Measurements from ENCODE around the gene UQCR10. TPM values are rescaled to one million over a fixed set of nuclear protein-coding genes. Genes with fewer than 3 reads are reported as not detected.

The UQCR10 gene
- total and polyA plus RNA-seq, 2 donors: 154 to 157 TPM

DNA sequence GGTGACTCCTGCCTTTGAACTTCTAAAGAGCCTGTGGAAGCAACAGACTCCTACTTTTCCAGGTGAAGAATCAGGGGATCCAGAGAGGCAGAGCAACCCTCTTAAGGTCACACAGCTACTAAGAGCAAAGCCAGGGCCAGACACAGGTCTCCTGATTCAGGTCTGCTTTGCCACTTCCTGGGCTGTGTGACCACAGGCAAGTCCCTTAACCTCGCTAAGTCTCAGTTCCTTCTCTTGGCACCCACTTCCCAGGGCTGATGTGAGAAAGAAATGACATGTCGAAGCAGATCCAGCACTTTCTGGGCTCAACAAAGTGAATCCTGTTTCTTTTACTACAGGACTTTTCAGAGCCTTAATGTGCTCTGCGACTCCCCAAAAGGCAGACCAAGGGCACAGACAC, 30.2 kb downstream of the UQCR10 start:
- 91% methylated on average over 3 of the region's 3 CpGs for WGBS
- Histone ChIP-seq H3K27ac (ENCODE audit: low read depth in 1 of 2, low read length in 1 of 2) (no peak overlapping the region), H3K4me1 (ENCODE audit: control insufficient read depth in 2 of 2, insufficient read depth in 2 of 2, low read length in 2 of 2) (peaks cover 0 to 3% of the 10 kb centered on the region in 2 donors), H3K9me3 (ENCODE audit: control insufficient read depth in 2 of 2, insufficient read depth in 1 of 2, low read length in 1 of 2) (no peaks in the 10 kb centered on the region), H3K27me3 (ENCODE audit: control insufficient read depth in 2 of 2, insufficient read depth in 1 of 2, low read length in 1 of 2) (no peaks in the 10 kb centered on the region), H3K4me3 (ENCODE audit: low read length in 2 of 2) (no peak overlapping the region), H3K36me3 (ENCODE audit: control insufficient read depth in 2 of 2, insufficient read depth in 2 of 2, low read length in 1 of 2) (peaks cover 73 to 82% of the 10 kb centered on the region in 2 donors)
- no peak for DNase-seq (ENCODE audit: low read depth in 6 of 9, low spot score in 9 of 9)

DNA sequence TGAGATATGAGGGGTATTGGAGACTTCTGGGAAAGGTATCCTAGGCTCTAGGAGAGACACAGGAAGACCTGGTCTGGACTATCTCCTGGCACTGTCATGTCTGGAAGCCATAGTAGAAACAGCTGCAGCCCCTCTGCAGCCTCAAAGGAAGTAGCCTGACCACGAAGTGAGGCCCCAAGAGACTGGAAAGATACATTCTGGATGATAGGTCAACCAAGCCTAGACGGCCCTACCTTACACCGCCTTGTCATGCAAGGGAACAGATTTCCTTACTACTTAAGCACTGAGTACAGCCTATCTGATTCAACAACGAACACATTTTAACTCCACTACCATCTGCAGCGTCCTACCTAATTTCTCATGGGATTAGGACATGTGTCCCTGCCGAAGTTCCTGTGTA, 31.1 kb downstream of the UQCR10 start:
- Histone ChIP-seq H3K4me1 (ENCODE audit: control insufficient read depth in 2 of 2, insufficient read depth in 2 of 2, low read length in 2 of 2) (peaks cover 0 to 3% of the 10 kb centered on the region in 2 donors), H3K4me3 (ENCODE audit: low read length in 2 of 2) (no peak overlapping the region), H3K36me3 (ENCODE audit: control insufficient read depth in 2 of 2, insufficient read depth in 2 of 2, low read length in 1 of 2) (peaks cover 65 to 76% of the 10 kb centered on the region in 2 donors), H3K9me3 (ENCODE audit: control insufficient read depth in 2 of 2, insufficient read depth in 1 of 2, low read length in 1 of 2) (no peaks in the 10 kb centered on the region), H3K27me3 (ENCODE audit: control insufficient read depth in 2 of 2, insufficient read depth in 1 of 2, low read length in 1 of 2) (no peaks in the 10 kb centered on the region), H3K27ac (ENCODE audit: low read depth in 1 of 2, low read length in 1 of 2) (no peak overlapping the region)
- 64% methylated on average over 6 of the region's 6 CpGs for WGBS
- no peak for DNase-seq (ENCODE audit: low read depth in 6 of 9, low spot score in 9 of 9)

DNA sequence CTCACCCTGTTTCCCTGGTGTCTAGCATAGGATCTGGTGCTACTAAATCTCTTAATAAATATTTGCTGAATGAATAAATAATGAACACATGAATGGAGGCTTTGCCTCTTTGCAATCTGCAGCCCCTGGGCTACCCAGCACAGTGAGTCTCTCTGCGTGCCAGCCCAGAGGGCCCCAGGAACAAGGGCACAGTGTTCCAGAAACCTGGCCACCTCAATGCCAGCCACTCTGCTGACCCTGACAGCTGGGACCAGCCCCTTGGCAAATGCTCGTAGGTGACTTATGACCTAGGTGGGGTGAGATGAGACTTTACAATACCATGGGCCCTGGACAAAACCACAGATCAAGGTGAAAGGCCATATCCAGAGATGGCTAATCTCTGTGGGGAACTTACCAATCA, 31.6 kb downstream of the UQCR10 start:
- peaks cover 67 to 76% of the 10 kb centered on the region in 2 donors for H3K36me3 ChIP-seq (ENCODE audit: control insufficient read depth in 2 of 2, insufficient read depth in 2 of 2, low read length in 1 of 2)
- no peak overlapping the region for H3K4me3 ChIP-seq (ENCODE audit: low read length in 2 of 2)
- peaks cover 0 to 3% of the 10 kb centered on the region in 2 donors for H3K4me1 ChIP-seq (ENCODE audit: control insufficient read depth in 2 of 2, insufficient read depth in 2 of 2, low read length in 2 of 2)
- no peaks in the 10 kb centered on the region for H3K27me3 ChIP-seq (ENCODE audit: control insufficient read depth in 2 of 2, insufficient read depth in 1 of 2, low read length in 1 of 2)
- DNase-seq (ENCODE audit: low read depth in 6 of 9, low spot score in 9 of 9): no peak
- no peak overlapping the region for H3K27ac ChIP-seq (ENCODE audit: low read depth in 1 of 2, low read length in 1 of 2)
- H3K9me3 ChIP-seq (ENCODE audit: control insufficient read depth in 2 of 2, insufficient read depth in 1 of 2, low read length in 1 of 2): no peaks in the 10 kb centered on the region
- 99% methylated on average over 2 of the region's 2 CpGs for WGBS

DNA sequence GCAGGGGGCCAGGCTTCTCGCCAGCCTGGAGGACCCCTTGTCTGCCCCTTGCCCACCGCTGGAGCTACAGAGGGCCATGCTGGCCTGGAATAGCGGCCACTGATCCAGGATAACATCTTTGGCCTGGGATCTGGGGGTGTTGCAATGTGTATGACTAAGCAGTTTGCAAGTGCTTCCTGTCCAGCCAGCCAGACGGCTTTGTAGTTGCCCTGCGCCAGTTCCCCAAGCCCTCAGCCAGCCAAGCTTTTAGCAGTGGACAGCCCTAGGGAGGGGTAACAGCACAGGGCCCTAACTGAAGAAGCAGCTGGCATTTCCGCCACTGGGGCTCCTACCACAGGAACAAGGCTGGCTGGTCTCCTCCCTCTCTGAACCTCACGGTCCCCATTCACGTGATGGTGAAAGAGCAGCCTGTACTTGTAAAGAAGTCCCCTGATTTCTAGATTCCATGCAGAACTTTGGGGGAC, 32.1 kb downstream of the UQCR10 start:
- peak in 1 of 9 donors; percentile 12 for DNase-seq (ENCODE audit: low read depth in 6 of 9, low spot score in 9 of 9)
- H3K27me3 ChIP-seq (ENCODE audit: control insufficient read depth in 2 of 2, insufficient read depth in 1 of 2, low read length in 1 of 2): no peaks in the 10 kb centered on the region
- H3K4me1 ChIP-seq (ENCODE audit: control insufficient read depth in 2 of 2, insufficient read depth in 2 of 2, low read length in 2 of 2): peaks cover 0 to 3% of the 10 kb centered on the region in 2 donors
- H3K36me3 ChIP-seq (ENCODE audit: control insufficient read depth in 2 of 2, insufficient read depth in 2 of 2, low read length in 1 of 2): peaks cover 72 to 80% of the 10 kb centered on the region in 2 donors
- H3K27ac ChIP-seq (ENCODE audit: low read depth in 1 of 2, low read length in 1 of 2): no peak overlapping the region
- WGBS: 89% methylated on average over 8 of the region's 8 CpGs
- H3K9me3 ChIP-seq (ENCODE audit: control insufficient read depth in 2 of 2, insufficient read depth in 1 of 2, low read length in 1 of 2): no peaks in the 10 kb centered on the region
- H3K4me3 ChIP-seq (ENCODE audit: low read length in 2 of 2): no peak overlapping the region

DNA sequence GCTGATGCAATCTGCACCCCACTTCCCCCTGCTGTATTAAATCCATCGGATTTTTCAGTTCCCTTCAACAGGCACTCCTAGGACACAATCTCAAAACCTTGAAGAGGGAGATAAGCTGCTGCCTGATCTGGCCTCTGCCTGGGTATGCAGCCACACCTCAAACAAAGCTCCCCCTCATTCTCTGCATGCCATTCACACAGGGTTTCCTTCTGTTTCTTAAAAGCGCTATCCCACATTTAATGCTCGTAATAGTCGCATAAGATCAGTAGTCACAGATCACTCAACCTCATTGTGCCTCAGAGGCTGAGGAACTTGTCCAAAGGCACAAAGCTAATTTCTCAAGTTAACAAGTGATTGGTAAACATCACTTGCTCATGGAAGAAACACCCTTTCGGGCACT, 34.0 kb downstream of the UQCR10 start:
- Histone ChIP-seq H3K9me3 (ENCODE audit: control insufficient read depth in 2 of 2, insufficient read depth in 1 of 2, low read length in 1 of 2) (peaks cover 0 to 1% of the 10 kb centered on the region in 2 donors), H3K27me3 (ENCODE audit: control insufficient read depth in 2 of 2, insufficient read depth in 1 of 2, low read length in 1 of 2) (no peaks in the 10 kb centered on the region), H3K4me1 (ENCODE audit: control insufficient read depth in 2 of 2, insufficient read depth in 2 of 2, low read length in 2 of 2) (peaks cover 0 to 3% of the 10 kb centered on the region in 2 donors), H3K27ac (ENCODE audit: low read depth in 1 of 2, low read length in 1 of 2) (no peak overlapping the region), H3K36me3 (ENCODE audit: control insufficient read depth in 2 of 2, insufficient read depth in 2 of 2, low read length in 1 of 2) (peaks cover 86 to 87% of the 10 kb centered on the region in 2 donors), H3K4me3 (ENCODE audit: low read length in 2 of 2) (no peak overlapping the region)
- no peak for DNase-seq (ENCODE audit: low read depth in 6 of 9, low spot score in 9 of 9)
- WGBS: 97% methylated on average over 5 of the region's 5 CpGs

DNA sequence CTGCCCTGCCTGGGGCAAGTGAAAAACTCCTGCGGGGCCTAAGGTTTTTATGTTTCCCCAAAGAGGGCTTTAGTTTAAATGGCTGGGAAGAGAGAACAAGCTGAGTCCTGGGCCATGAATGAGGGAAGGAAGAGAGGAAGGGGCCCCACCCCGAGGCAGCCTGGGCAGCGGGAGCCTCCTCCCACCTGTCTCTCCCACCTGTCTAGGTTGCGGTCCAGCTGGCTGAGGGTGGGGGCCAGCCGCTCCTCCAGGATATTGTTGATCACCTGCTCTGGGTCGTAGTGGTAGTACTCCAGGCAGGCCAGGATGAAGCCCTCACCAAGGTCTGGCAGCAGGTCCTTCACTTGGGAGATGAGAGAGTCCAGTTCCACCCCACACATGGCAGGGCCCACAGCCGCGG, 34.6 kb downstream of the UQCR10 start:
- no peak for DNase-seq (ENCODE audit: low read depth in 6 of 9, low spot score in 9 of 9)
- Histone ChIP-seq H3K36me3 (ENCODE audit: control insufficient read depth in 2 of 2, insufficient read depth in 2 of 2, low read length in 1 of 2) (peaks cover 88% of the 10 kb centered on the region in 2 donors), H3K4me1 (ENCODE audit: control insufficient read depth in 2 of 2, insufficient read depth in 2 of 2, low read length in 2 of 2) (peaks cover 0 to 3% of the 10 kb centered on the region in 2 donors), H3K4me3 (ENCODE audit: low read length in 2 of 2) (no peak overlapping the region), H3K27ac (ENCODE audit: low read depth in 1 of 2, low read length in 1 of 2) (no peak overlapping the region), H3K27me3 (ENCODE audit: control insufficient read depth in 2 of 2, insufficient read depth in 1 of 2, low read length in 1 of 2) (no peaks in the 10 kb centered on the region), H3K9me3 (ENCODE audit: control insufficient read depth in 2 of 2, insufficient read depth in 1 of 2, low read length in 1 of 2) (peaks cover 0 to 1% of the 10 kb centered on the region in 2 donors)
- 97% methylated on average over 8 of the region's 8 CpGs for WGBS

DNA sequence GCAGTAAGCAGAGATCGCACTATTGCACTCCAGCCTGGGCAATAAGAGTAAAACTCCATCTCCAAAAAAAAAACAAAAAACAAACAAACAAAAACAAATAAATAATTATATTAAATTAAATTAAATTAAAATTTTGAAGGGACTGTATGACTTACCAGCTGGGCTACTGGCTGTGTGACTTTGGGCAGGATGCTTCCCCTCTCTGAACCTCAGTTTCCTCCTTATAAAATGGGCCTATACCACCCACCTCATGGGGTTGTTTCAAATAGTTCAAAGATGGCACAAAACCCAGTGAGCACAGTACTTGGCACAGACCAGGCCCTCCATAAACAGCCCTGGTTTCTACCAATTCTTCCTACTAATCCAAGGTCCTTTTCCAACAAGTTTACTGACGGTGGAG, 36.0 kb downstream of the UQCR10 start:
- Histone ChIP-seq H3K27ac (ENCODE audit: low read depth in 1 of 2, low read length in 1 of 2) (no peak overlapping the region), H3K4me1 (ENCODE audit: control insufficient read depth in 2 of 2, insufficient read depth in 2 of 2, low read length in 2 of 2) (peaks cover 0 to 3% of the 10 kb centered on the region in 2 donors), H3K36me3 (ENCODE audit: control insufficient read depth in 2 of 2, insufficient read depth in 2 of 2, low read length in 1 of 2) (peaks cover 90 to 91% of the 10 kb centered on the region in 2 donors), H3K9me3 (ENCODE audit: control insufficient read depth in 2 of 2, insufficient read depth in 1 of 2, low read length in 1 of 2) (peaks cover 0 to 1% of the 10 kb centered on the region in 2 donors), H3K4me3 (ENCODE audit: low read length in 2 of 2) (no peak overlapping the region), H3K27me3 (ENCODE audit: control insufficient read depth in 2 of 2, insufficient read depth in 1 of 2, low read length in 1 of 2) (no peaks in the 10 kb centered on the region)
- WGBS: over 99% methylated on average over 2 of the region's 2 CpGs
- no peak for DNase-seq (ENCODE audit: low read depth in 6 of 9, low spot score in 9 of 9)

DNA sequence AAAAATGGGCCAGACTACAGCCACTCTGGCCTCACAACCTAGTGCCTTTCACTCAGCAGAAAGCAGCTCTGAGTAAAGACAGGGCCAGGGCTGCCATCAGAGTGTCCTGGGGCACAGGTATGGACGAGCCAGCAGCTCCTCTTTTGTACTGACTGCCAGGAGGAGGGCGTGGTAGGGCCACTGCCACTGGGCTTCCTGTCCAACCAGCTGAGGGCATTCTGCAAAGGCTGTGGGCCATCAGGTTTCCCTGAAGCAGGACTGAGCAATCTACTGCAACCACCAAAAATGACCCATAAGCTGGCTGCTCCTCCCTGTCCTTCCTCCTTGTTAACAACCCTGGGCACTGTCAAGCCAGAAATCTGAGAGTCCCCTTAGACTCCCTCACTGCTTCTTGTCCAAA, 37.8 kb downstream of the UQCR10 start:
- Histone ChIP-seq H3K4me3 (ENCODE audit: low read length in 2 of 2) (no peak overlapping the region), H3K36me3 (ENCODE audit: control insufficient read depth in 2 of 2, insufficient read depth in 2 of 2, low read length in 1 of 2) (peaks cover 79 to 86% of the 10 kb centered on the region in 2 donors), H3K9me3 (ENCODE audit: control insufficient read depth in 2 of 2, insufficient read depth in 1 of 2, low read length in 1 of 2) (peaks cover 0 to 1% of the 10 kb centered on the region in 2 donors), H3K27ac (ENCODE audit: low read depth in 1 of 2, low read length in 1 of 2) (no peak overlapping the region), H3K4me1 (ENCODE audit: control insufficient read depth in 2 of 2, insufficient read depth in 2 of 2, low read length in 2 of 2) (no peaks in the 10 kb centered on the region), H3K27me3 (ENCODE audit: control insufficient read depth in 2 of 2, insufficient read depth in 1 of 2, low read length in 1 of 2) (no peaks in the 10 kb centered on the region)
- no peak for DNase-seq (ENCODE audit: low read depth in 6 of 9, low spot score in 9 of 9)
- WGBS: 99% methylated on average over 2 of the region's 2 CpGs

DNA sequence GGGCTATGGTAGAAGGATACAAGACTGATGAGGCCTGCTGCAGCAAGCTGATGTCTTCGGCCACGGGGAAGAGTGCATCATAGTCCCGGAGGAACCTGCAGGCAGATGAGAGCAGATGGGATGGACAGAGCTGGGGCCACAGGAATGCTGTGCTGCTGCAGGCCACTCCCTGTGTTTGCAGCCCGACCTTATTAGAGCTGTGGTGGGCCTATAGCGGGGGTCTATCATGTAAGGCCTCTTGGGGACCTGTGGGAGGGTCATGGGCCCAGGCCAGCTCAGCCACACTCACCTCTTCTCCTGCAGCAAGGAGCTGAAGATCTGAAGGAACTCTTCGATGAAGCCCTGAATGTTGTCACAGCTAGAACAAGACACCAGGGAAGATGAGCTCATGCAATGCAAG, 39.0 kb downstream of the UQCR10 start:
- no peak overlapping the region for H3K27ac ChIP-seq (ENCODE audit: low read depth in 1 of 2, low read length in 1 of 2)
- 93% methylated on average over 6 of the region's 6 CpGs for WGBS

More for the DNA sequence above, 39.0 kb downstream of the UQCR10 start:
- Histone ChIP-seq H3K36me3 (ENCODE audit: control insufficient read depth in 2 of 2, insufficient read depth in 2 of 2, low read length in 1 of 2) (peaks cover 71 to 85% of the 10 kb centered on the region in 2 donors), H3K4me3 (ENCODE audit: low read length in 2 of 2) (no peak overlapping the region), H3K9me3 (ENCODE audit: control insufficient read depth in 2 of 2, insufficient read depth in 1 of 2, low read length in 1 of 2) (peaks cover 0 to 1% of the 10 kb centered on the region in 2 donors), H3K4me1 (ENCODE audit: control insufficient read depth in 2 of 2, insufficient read depth in 2 of 2, low read length in 2 of 2) (no peaks in the 10 kb centered on the region), H3K27me3 (ENCODE audit: control insufficient read depth in 2 of 2, insufficient read depth in 1 of 2, low read length in 1 of 2) (no peaks in the 10 kb centered on the region)
- no peak for DNase-seq (ENCODE audit: low read depth in 6 of 9, low spot score in 9 of 9)

All from thymus (tissue), 11 donors.